HTERT RPE-1 (cell line): ENCODE data around the gene CCM2.

Experiments used
- in situ Hi-C: fragments of 300-500 bp; cut with MboI; formaldehyde crosslinking; loops from 4 replicates; pipeline ENCODE4 v1.14.3; 2020; ENCODE audit warnings: low sequenced_read_pairs

Gene CCM2

GRCh38 chr7:45118292-45118691 lies 118.3 kb downstream of the CCM2 start:
- in situ Hi-C loops = no loop called here

- in situ Hi-C loops = no loop called here
These were observed 118.9 kb downstream of the CCM2 start for GRCh38 chr7:45118889-45119331.

- in situ Hi-C loops = no loop called here
These were observed 119.5 kb downstream of the CCM2 start for GRCh38 chr7:45119550-45119949.

- in situ Hi-C loops = no loop called here
These were observed 123.2 kb downstream of the CCM2 start for GRCh38 chr7:45122975-45123860.

- in situ Hi-C loops = no loop called here
These were observed 124.1 kb downstream of the CCM2 start for GRCh38 chr7:45123913-45124710.

GRCh38 chr7:45125193-45125904 lies 125.3 kb downstream of the CCM2 start:
- in situ Hi-C loops = no loop called here
